HUDEP-2 (cell line): ENCODE results near the gene STAMBPL1.

Experiments used
- DNase-seq, 76 experiments: peaks; one replicate each; lab custom pipeline; 2025; ENCODE audit not compliant: unreplicated experiment in 76 of 76; lab: John Stamatoyannopoulos, UW

The STAMBPL1 gene

DNA sequence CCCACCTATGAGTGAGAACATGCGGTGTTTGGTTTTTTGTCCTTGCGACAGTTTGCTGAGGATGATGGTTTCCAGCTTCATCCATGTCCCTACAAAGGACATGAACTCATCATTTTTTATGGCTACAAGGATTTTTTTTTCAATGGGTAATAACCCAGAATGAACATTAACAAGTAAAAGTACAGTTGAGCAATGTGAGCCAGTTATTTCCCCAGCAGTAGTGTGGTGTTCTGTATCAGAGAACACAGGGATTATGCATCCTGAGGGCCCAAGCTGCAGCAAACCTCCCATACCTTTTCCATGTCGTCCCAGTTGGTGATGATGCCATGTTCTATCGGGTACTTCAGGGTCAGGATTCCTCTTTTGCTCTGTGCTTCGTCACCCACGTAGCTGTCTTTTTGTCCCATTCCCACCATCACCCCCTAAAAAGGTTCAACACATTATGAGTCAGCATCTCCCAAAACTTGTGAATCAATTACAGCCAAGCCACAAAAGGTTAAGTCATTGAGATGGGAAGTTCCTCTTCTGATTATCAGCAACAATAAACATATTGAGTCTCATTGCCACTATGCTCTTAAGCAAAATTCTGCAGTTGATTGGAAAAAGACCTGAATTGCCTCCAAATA is 67.0 kb downstream of the STAMBPL1 start:
- DNase-seq, result no peak

DNA sequence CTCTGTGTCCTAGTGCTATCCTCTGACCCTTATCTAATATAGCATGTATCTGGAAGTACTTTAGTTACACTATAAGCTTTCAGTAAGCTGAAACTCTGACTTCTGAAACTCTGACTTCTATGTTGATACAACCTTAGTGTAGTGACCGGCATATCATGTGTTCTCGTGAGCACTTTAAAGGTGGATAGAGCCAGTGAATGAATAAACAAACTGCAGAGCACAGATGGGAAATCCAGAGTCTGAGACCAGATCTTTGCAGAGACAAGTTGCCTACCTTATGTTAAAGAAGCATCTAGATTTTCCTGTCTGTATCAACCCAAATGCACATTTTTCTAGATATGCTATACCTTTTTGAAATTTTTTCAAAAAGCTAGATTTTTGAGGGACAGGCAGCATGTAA is 69.0 kb downstream of the STAMBPL1 start:
- no peak for DNase-seq

DNA sequence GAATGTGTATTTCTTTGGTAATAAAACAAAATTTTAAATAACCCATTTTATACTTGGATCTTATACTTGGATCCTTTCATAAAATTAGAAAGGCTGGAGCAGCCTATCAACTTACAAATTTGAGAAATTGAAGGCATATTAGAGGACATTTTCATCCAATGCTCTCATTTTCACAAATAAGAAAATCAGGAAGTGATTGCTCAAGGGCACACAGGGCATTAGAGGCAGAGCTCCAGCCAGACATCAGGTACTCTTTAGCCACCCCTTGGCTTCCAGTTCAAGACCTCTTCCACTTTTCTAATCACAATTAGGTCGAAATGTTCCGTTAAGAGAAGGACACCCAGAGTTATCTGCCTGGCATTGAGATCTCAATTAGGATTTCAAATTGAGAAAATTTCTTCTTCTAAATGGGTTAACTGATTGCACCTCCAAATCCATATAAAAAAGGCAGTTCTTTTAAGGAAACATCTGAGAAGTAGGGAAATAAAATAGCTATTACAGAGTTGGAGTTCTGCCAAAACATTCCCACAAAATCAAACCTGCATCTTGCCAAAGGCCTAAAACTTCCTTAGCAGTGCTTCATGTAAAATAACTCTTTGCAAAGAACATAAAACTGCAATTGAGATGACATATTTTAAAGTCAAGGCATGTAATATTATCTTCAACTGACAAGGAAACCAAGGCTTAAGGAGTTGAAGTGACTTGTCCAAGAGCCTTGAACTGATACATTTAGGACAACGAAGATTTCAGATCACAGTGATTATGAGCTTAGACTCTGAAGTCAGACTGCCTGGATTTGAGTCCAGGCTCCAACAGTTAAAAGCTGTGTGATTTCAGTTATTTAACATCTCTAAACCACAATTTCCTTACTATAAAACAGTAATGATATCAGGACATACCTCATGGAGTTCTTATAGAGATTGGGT is 70.1 kb downstream of the STAMBPL1 start:
- DNase-seq, result no peak

DNA sequence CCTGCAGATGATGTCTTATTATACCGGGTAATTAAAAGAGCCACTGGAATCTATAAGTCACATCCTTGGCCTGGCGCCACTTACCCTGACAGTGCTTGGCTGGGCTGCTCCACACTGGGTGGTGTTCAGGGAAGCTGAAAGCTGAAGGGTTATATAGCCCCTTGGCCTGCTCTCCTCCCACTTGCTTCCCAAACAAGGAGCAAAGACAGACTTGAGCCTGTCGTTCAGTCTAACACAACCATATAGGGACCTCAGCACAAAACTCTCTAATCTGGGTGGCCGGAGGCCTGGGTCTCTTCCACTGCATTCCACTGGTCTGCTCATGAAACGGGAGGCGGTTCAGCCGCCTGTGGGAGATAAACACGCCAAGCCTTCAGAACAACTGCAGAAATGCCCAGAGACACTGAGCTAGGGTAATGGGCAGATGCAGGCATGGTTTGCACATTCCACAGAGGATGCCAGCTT is 72.6 kb downstream of the STAMBPL1 start, which contains the start of gene ACTA2:
Gene ACTA2, minus strand, starts transcription at position 127 of the 465 bp plus-strand sequence. CDS start 3,843 bp downstream, outside the sequence.
- peak in 2 of 76 experiments; percentile 7 to 28 for DNase-seq

DNA sequence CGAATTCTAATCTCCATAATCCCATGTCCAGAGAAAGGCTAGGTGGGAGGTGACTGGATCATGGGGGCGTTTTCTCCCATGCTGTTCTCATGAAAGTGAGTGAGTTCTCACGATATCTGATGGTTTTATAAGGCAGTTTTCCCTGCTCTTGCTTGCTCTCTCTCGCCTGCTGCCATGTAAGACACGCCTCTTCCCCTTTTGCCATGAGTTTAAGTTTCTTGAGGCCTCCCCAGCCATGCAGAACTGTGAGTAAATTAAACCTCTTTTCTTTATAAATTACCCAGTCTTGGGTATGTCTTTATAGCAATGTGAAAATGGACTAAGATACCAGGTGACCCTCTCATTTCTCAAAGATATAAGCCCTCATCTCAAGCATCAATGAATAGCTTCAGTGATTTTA is 73.6 kb downstream of the STAMBPL1 start:
- no peak for DNase-seq

DNA sequence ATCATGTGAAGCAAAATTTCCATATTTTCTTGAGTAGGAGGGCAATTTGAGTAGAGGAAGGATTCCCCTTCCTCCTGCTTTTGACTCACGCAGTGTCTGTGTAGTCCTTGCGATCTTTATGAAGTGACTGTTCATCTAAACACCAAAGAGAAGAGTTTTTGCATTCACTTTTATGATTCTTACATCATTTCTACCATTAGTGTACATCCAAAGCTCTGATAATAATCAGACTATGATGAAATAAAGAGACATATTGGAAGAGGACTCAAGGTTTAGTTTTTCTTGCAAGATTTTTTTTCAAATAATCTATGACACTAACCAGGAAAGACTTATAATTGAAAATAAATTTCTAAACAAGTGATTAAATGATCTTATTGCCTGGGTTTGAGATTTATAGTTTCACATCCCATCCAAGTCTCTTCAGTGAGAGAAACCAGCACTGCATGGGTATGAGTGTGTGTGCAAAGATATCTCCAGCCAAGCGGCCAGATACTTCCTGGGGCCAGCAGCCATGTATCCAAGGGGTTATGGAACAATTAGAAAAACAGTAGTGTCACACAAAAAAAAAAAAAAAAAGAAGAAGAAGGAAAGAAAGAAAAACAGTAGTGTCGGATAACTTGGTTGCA is 74.5 kb downstream of the STAMBPL1 start:
- no peak for DNase-seq

DNA sequence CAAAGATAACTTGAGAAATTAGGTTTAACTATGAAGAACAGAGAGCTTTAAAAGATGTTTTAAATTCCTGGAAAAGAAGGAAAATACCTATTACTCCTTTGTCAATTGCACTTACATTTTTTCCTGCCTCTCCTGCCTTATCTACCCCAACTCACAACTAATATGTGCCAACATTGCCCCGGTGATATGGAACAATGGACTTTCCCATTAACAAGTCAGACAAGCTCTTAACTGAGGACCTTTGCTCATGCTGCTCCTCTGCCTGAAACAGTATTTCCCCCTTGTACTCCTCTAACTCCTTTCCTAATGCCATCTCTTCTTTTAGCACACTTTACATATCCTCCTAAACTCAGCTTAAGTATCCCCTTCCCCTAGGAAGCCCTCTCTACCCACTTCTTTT is 77.3 kb downstream of the STAMBPL1 start:
- DNase-seq, result no peak

DNA sequence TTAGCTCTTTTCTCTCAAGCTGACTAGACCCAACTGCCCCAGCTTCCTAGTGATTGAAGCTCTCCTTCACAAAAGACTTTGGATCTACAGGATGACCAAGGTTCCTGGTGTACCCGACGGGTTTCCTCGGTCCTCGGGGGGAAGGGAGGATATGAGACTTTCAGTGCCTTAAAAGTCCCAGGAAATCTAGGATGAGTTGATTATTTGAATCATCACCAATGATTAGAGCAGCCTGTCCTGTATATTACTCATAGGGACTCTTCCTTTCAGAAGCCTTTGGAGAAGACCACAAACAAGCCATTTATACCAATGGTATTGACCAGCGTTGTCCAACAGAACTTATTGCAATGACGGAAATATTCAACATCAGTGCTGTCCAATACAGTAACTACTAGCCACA is 78.7 kb downstream of the STAMBPL1 start:
- no peak for DNase-seq

DNA sequence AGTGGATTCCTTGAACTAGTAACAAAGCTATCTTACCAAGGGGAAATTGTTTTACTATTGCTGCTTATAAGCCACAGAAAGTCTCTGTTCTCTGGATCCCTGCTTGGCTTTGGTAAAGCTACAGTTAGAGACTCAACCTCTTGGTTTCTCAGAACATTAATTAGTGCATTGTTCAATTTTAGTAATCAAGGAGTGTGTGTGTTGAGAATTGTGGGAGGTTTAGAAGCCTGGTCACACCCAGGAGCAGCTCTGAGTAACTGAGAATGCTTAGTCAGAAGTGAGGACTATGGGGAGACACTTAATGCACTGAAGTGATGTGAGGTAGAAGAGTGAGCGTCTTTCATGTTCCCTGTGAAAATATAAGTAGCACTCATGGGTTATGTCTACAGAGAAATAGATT is 80.8 kb downstream of the STAMBPL1 start:
- no peak for DNase-seq

DNA sequence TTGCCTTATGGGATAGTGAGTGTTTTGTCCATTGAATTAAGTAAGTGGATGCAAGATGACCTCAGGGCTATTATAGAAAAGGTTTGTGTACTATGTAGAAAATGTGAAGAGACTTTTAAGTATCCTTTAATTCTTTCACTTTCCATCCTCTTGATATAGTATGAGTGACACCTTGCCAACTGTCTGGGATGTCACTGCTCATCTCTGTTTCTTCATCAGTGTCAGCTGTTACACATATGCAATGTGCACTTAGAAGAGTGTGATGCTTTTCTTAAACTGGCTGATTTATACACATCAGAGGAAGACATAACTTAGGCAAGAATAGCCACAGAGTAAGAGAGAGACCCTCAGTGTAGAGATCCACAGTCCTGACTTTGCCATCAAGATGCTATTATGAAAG is 81.2 kb downstream of the STAMBPL1 start:
- DNase-seq, result no peak

DNA sequence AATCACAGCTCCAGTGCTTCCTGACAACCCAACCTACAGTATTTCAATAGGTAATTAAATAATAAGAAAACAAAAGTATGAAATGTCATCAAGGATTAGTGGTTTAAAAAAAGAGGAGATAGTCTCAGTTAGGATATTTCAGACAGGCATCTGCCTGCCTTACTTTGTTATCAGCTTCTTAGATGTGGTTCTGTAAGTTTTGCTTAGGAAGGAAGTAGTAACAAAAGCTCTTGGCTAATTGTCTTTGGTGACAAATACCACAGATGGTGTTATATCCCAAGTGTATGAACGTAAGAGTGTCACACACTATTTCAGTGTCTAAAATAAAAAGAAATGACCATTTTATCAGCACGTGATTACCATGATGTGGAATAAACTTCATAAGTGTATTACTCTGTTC is 82.3 kb downstream of the STAMBPL1 start:
- no peak for DNase-seq

DNA sequence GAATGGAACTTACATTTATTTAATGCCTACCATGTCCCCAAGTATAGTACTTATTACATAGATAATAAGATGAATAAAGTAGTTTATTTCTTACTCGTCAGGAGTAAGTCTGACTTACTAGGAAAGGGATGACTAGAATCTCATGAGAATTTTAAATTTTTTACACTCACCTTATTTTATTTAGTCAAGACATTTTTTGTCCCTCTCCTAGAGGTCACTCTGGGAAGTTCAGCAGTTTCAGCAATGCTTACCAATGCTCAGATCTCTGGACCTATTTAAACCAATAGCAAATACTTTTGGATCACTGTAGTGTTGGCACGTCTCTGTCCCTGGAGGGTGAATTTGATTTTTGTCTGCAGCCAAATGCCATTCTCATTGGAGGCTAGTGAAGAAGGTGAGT is 83.3 kb downstream of the STAMBPL1 start:
- no peak for DNase-seq

DNA sequence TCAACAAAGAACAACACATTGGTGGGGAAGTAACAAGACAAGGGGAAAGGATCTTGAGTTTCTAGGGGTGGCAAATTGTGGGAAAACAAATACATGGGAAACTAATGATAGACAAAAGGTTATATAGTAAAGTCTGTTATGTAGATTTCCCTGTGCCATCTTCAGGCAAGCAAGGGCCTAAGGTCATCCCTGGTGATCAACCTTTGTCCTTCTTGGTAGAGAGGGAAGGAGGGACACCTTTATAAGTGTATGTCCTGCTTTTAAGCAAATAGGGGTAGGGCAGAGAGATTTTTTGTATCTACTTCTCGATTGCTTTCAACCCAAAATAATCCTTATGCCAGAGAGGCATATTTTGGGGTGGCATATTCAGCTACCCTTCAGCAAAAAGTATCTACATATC is 84.3 kb downstream of the STAMBPL1 start:
- DNase-seq, result no peak

DNA sequence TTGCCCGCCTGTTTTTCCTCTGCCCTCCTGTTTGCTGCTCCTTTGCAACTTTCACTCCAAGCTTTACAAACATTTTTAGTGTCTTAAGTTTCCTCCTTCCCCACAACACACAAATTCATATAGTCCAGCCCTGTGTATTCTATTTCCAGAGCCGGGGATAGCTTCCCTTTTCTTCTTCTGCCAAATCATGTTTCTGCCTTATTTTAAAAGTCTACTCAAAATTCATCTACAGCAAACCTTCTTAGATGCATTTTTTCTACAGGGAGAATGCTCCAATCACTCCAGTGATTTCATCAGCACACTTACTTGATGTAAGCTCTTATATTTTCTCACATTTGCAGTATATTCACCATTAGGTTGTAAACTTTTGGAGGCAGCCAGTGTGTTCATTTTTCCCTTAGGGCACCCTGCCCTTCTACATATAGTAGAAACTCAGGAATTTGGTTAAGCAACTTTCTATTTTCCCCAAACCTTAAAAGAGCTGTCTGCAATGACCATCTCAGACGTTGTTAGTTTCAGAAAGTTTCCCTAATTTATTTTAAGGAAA is 84.9 kb downstream of the STAMBPL1 start:
- DNase-seq, result no peak

DNA sequence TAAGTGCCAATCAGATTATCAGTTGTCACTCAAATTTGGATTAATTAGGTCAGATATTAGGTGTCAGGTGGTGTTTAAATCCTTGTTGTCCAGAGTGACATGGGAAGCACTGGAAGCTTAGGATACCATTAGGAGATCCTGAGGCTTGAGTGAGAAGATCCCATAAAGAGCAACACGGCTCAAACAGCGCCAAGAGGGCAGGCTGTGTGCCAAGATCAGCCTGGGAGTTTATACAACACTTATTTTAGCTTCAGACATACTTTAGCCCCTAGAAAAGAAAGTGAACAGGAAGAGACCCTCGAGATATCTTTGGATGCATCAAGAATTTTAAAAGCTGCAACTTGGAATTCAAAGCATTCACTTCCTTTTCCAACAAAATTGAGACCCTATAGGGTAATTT is 86.8 kb downstream of the STAMBPL1 start:
- no peak for DNase-seq

DNA sequence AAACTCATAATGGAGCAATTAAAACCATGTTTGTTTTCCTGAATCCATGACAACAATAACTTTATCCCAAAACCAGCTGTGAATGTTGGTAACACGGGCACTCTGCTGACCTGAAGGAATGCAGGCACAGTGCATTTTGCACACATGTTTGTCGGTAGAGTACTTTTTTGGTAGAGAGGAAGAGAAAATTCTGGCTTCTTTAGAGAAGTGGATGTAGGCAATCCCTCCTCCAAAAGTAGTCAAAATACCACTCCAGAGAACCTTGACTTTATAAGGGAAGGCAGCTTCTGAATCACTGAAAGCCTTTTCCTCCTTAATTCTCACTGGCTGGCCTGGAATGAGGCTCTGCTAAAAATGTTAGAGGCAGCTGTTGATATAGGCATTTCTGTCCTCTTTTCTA is 88.3 kb downstream of the STAMBPL1 start:
- DNase-seq, result no peak

DNA sequence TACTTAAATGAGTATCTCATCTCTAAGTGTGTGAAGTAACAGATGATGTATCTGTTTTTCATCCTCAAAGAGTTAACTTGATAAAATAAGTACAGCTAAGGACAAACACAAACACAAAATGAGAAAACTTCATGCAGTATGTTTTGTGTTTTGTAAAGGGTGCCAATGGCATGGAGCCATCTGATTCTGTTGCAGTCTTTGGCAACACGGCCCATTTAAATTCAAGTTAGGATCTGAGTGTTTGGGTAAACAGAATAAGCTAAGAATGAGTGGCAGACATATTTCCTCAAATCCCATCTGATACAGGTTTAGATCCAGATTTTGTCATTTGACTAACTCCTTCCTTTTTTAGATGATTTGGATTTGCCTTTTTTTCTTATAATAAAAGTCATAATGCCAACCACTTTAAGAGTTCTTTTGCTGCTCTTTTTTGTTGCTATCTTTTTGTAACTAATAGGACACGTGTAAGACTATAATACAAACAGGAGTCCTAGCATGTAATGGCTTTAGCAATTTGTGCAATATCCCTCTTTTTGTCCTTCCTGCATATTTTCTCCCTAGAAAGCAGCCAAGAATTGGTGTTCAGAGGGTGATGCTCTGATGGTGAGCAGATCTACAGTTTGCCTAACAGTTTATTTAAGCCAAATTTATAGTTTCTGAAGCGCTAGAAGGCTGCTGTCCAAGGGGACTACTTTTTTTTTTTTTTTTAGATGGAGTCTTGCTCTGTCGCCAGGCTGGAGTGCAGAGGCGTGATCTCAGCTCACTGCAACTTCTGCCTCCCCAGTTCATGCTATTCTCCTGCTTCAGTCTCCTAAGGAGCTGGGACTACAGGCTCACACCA is 91.4 kb downstream of the STAMBPL1 start:
- DNase-seq, result no peak
